OCI-LY7 (cell line): ENCODE data around the gene ANKMY1.

ENCODE experiments used
- CTCF ChIP-seq: fragments of 200-600 bp; sonication (generic); conservative IDR thresholded peaks from 2 replicates; pipeline ENCODE4 v1.5.1; 2014; ENCODE audit warnings: mild to moderate bottlenecking, antibody characterized with exemption, low read length, moderate library complexity, mixed read lengths
- EZH2phosphoT487 ChIP-seq: fragments of 200-600 bp; sonication (generic); IDR thresholded peaks from 2 replicates; pipeline ENCODE4 v1.6.1; 2018; ENCODE audit warnings: low read depth, borderline replicate concordance, mild to moderate bottlenecking, mixed run types, antibody characterized with exemption, low read length, moderate library complexity, mixed read lengths

DNA sequence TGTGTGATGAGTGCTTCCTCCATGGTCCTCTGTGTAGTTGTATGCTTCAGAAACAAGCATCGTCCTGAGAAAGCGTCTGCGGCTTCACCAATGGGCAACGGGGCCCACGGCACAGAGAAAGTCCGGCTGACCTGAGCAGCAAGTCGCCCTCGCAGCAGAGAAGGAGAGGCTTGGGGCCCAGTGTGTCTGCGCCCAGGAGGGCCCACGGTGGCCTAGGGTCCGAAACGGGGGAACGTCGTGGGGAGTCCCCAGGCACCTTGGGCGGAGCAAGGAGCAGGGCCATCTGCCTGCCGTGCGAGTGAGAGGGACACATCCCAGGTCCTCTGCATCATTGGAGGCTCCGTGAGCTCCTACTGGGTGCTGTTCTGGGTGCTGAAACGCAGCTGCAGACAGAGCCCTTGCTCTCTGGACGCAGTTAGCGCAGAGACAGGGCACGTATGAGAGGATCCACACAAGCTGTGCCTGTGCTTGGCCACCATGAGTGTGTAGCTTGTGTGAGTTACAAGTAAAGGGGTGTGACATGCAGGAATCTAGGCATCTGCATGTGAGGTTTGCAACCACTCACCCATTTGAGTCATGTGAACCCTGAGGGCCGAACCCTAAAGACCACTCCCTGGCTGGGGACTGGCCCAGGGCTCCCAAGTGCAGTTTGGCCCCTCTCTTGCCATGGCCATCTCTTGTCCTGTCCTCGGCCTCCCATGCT, 111.7 kb downstream of the ANKMY1 start:
- TF ChIP-seq CTCF: no peak
- no peak for TF ChIP-seq EZH2phosphoT487
